Ascending aorta (tissue), 2 donors: ENCODE measurements around the gene MKKS. TPM values are rescaled to one million over a fixed set of nuclear protein-coding genes. Genes with fewer than 3 reads are reported as not detected.
"Not testable (repeated sequence)": the region's sequence is repeated elsewhere in the genome, so short reads cannot be mapped to it uniquely, and the experiment has no call there.

Experiments used
- DNase-seq, 2 donors: peaks; one replicate each; pipeline ENCODE4 v3.0.0-alpha.2; 2019; ENCODE audit warnings: low spot score in 2 of 2
- H3K27ac ChIP-seq, 2 donors: fragments of 200-600 bp; sonication (generic); one replicate each; pipeline ENCODE4 v1.5.1; 2016 to 2017; ENCODE audit warnings: mild to moderate bottlenecking in 1 of 2
- H3K27me3 ChIP-seq: fragments of 200-600 bp; sonication (generic); one replicate; pipeline ENCODE4 v1.5.1; 2017
- H3K36me3 ChIP-seq, 2 donors: fragments of 200-600 bp; sonication (generic); one replicate each; pipeline ENCODE4 v1.5.1; 2016
- H3K4me1 ChIP-seq, 2 donors: fragments of 200-600 bp; sonication (generic); one replicate each; pipeline ENCODE4 v1.5.1; 2016 to 2017; ENCODE audit warnings: mild to moderate bottlenecking in 1 of 2
- H3K4me3 ChIP-seq, 2 donors: fragments of 200-600 bp; sonication (generic); one replicate each; pipeline ENCODE4 v1.5.1; 2016 to 2017; ENCODE audit warnings: mild to moderate bottlenecking in 1 of 2
- H3K9me3 ChIP-seq, 2 donors: fragments of 200-600 bp; sonication (generic); one replicate each; pipeline ENCODE4 v1.5.1; 2016
- CTCF ChIP-seq, 3 experiments: fragments of 200-600 bp in 2 of 3; fragments of 450-650 bp in 1 of 3; sonication (generic) in 2 of 3; IDR thresholded peaks; one replicate each; pipeline ENCODE4 v1.5.1; 2016 to 2019; ENCODE audit warnings: antibody characterized with exemption in 3 of 3, mild to moderate bottlenecking in 1 of 3, moderate library complexity in 1 of 3
- intact Hi-C: fragments of 100-400 bp; cut with DNase I; formaldehyde crosslinking; loops from one replicate; pipeline ENCODE4 v1.15.1; 2023
- total RNA-seq: library from RNA; depleted of rRNA; stranded (reverse); fragments of >200 nt; gene quantifications from one replicate; pipeline ENCODE4 v1.1.0, GENCODE V29; 2016

The MKKS gene
- total RNA-seq, 1 donor from 2014 or later = 7.3 TPM

- no peaks in the 10 kb centered on the region for H3K9me3 ChIP-seq
- intact Hi-C loops = loop anchor here (5.0 kb wide), 2 partner anchors 132 to 257 kb away; no protein-coding TSS in a partner anchor
- H3K4me3 ChIP-seq = no peak overlapping the region
- H3K27me3 ChIP-seq = no peaks in the 10 kb centered on the region
- no peak for TF ChIP-seq CTCF (IDR thresholded peaks at IDR 0.05)
- no peak overlapping the region for H3K27ac ChIP-seq
- H3K36me3 ChIP-seq = peaks cover 0 to 4% of the 10 kb centered on the region in 2 donors
- H3K4me1 ChIP-seq = peaks cover 8 to 14% of the 10 kb centered on the region in 2 donors
- DNase-seq = no peak
Observed at GRCh38 chr20:10429443-10429981, 4.5 kb downstream of the MKKS start.

- DNase-seq = no peak
- H3K27me3 ChIP-seq = no peaks in the 10 kb centered on the region
- intact Hi-C loops = loop anchor here (5.0 kb wide), 2 partner anchors 131 to 256 kb away; no protein-coding TSS in a partner anchor
- H3K27ac ChIP-seq = peak overlapping the region in 1 of 2 donors; percentile 6
- H3K36me3 ChIP-seq = peaks cover 0 to 4% of the 10 kb centered on the region in 2 donors
- no peaks in the 10 kb centered on the region for H3K9me3 ChIP-seq
- H3K4me1 ChIP-seq = peaks cover 6 to 12% of the 10 kb centered on the region in 2 donors
- no peak for TF ChIP-seq CTCF (IDR thresholded peaks at IDR 0.05)
- no peak overlapping the region for H3K4me3 ChIP-seq
Observed at GRCh38 chr20:10428008-10428407, 6.0 kb downstream of the MKKS start.

- peak; percentile 58 to 81 (median 76) for TF ChIP-seq CTCF (IDR thresholded peaks at IDR 0.05)
- no peaks in the 10 kb centered on the region for H3K9me3 ChIP-seq
- no peaks in the 10 kb centered on the region for H3K27me3 ChIP-seq
- intact Hi-C loops = loop anchor here (1.0 to 5.0 kb wide), 4 partner anchors 130 to 449 kb away; no protein-coding TSS in a partner anchor
- H3K36me3 ChIP-seq = peaks cover 0 to 4% of the 10 kb centered on the region in 2 donors
- H3K4me3 ChIP-seq = no peak overlapping the region
- H3K4me1 ChIP-seq = peaks cover 3 to 8% of the 10 kb centered on the region in 2 donors
- DNase-seq = peak in 1 of 2 donors; percentile 71
- no peak overlapping the region for H3K27ac ChIP-seq
Observed at GRCh38 chr20:10427060-10427692, 6.8 kb downstream of the MKKS start.

- no peaks in the 10 kb centered on the region for H3K9me3 ChIP-seq
- no peak for DNase-seq
- no peaks in the 10 kb centered on the region for H3K27me3 ChIP-seq
- intact Hi-C loops = no loop called here
- H3K27ac ChIP-seq = no peak overlapping the region
- TF ChIP-seq CTCF (IDR thresholded peaks at IDR 0.05) = no peak
- peaks cover 0 to 14% of the 10 kb centered on the region in 2 donors for H3K36me3 ChIP-seq
- H3K4me3 ChIP-seq = no peak overlapping the region
- H3K4me1 ChIP-seq = no peaks in the 10 kb centered on the region
Observed at GRCh38 chr20:10423735-10424134, 10.3 kb downstream of the MKKS start.

GRCh38 chr20:10419550-10420133 lies 14.4 kb downstream of the MKKS start:
- Histone ChIP-seq H3K27me3 (no peaks in the 10 kb centered on the region), H3K4me3 (no peak overlapping the region), H3K9me3 (no peaks in the 10 kb centered on the region), H3K4me1 (no peaks in the 10 kb centered on the region), H3K27ac (no peak overlapping the region), H3K36me3 (peaks cover 0 to 18% of the 10 kb centered on the region in 2 donors)
- DNase-seq = no peak
- intact Hi-C loops = no loop called here
- TF ChIP-seq CTCF (IDR thresholded peaks at IDR 0.05) = no peak

- H3K27me3 ChIP-seq, intact Hi-C loops, DNase-seq, H3K4me3 ChIP-seq, H3K4me1 ChIP-seq, H3K9me3 ChIP-seq, H3K27ac ChIP-seq: not testable (repeated sequence)
- peaks cover 0 to 23% of the 10 kb centered on the region in 2 donors for H3K36me3 ChIP-seq
Observed at GRCh38 chr20:10417218-10417617, 16.8 kb downstream of the MKKS start.
